ENCODE results near the gene HMGB4. TPM values are rescaled to one million over a fixed set of nuclear protein-coding genes. Genes with fewer than 3 reads are reported as not detected.

The HMGB4 gene
- total RNA-seq, 2 donors from 2014 or later: not detected

DNA sequence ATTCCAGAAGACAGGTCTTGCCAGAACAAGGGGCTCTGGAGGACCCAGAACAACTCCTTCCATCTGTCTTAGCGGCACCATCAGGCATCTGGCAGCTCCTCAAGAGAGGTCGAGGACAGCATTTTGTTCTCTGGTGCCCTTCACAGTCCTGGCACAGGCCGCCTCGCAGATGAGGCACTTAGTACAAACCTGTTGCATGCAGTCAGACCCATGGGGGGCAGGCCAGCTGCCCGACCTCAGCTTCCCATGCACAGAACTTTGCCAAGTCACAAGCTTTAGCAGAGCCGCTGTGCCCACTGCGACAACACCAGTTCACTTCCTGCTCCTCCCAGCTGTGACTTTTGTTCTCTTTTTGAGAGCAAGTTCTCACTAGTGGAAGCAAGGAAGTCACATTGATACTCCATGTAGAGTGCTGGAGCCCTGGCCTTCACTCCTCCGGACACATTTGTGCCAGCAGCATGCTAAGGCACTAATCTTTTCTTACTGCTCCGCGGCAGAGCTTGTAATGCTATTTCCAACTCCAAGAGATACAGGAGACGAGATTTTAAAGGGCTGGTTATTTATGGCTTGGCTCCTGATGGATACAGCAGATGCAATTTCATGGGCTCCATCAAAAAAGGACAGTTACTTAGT is 44.6 kb downstream of the HMGB4 start:
- TF ChIP-seq, protein P1, sequence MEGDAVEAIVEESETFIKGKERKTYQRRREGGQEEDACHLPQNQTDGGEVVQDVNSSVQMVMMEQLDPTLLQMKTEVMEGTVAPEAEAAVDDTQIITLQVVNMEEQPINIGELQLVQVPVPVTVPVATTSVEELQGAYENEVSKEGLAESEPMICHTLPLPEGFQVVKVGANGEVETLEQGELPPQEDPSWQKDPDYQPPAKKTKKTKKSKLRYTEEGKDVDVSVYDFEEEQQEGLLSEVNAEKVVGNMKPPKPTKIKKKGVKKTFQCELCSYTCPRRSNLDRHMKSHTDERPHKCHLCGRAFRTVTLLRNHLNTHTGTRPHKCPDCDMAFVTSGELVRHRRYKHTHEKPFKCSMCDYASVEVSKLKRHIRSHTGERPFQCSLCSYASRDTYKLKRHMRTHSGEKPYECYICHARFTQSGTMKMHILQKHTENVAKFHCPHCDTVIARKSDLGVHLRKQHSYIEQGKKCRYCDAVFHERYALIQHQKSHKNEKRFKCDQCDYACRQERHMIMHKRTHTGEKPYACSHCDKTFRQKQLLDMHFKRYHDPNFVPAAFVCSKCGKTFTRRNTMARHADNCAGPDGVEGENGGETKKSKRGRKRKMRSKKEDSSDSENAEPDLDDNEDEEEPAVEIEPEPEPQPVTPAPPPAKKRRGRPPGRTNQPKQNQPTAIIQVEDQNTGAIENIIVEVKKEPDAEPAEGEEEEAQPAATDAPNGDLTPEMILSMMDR (IDR thresholded peaks at IDR 0.05): no peak
- DNase-seq: no peak
- H3K9ac ChIP-seq (ENCODE audit: low read depth in 2 of 2, low read length in 2 of 2): no peak overlapping the region
- no peaks in the 10 kb centered on the region for H3K27me3 ChIP-seq
- no peaks in the 10 kb centered on the region for H3K4me1 ChIP-seq
- no peaks in the 10 kb centered on the region for H3K36me3 ChIP-seq
- intact Hi-C loops (cut with DNase I): no loop called here
- H3K9me3 ChIP-seq: no peaks in the 10 kb centered on the region
- H3K27ac ChIP-seq: no peak overlapping the region
- no peak overlapping the region for H3K4me3 ChIP-seq
